ENCODE measurements around the gene CNTN4.

CNTN4 gene

GRCh38 chr3:3005146-3005744, 906.6 kb downstream of the CNTN4 start:
- DNase-seq, result no peak

- DNase-seq, result no peak
Measured at GRCh38 chr3:3013317-3014052, 914.8 kb downstream of the CNTN4 start.

- DNase-seq, result no peak
Measured at GRCh38 chr3:3015185-3016089, 916.8 kb downstream of the CNTN4 start.

- DNase-seq, result no peak
Measured at GRCh38 chr3:3016226-3016625, 917.6 kb downstream of the CNTN4 start.

- no peak for DNase-seq
Measured at GRCh38 chr3:3020209-3020608, 921.5 kb downstream of the CNTN4 start.

- no peak for DNase-seq
Measured at GRCh38 chr3:3023111-3023745, 924.6 kb downstream of the CNTN4 start.

GRCh38 chr3:3027976-3028567, 929.4 kb downstream of the CNTN4 start:
- no peak for DNase-seq

- DNase-seq, result no peak
Measured at GRCh38 chr3:3031326-3031725, 932.7 kb downstream of the CNTN4 start.

GRCh38 chr3:3037156-3037555, 938.5 kb downstream of the CNTN4 start:
- no peak for DNase-seq

- no peak for DNase-seq
Measured at GRCh38 chr3:3038201-3038991, 939.7 kb downstream of the CNTN4 start.

GRCh38 chr3:3053974-3054373, 955.3 kb downstream of the CNTN4 start:
- no peak for DNase-seq

- DNase-seq, result no peak
Measured at GRCh38 chr3:3059645-3060044, 961.0 kb downstream of the CNTN4 start.

GRCh38 chr3:3064297-3064696, 965.6 kb downstream of the CNTN4 start:
- no peak for DNase-seq

GRCh38 chr3:3065876-3066275, 967.2 kb downstream of the CNTN4 start:
- DNase-seq, result no peak

- DNase-seq, result no peak
Measured at GRCh38 chr3:3066378-3066777, 967.7 kb downstream of the CNTN4 start.

- DNase-seq, result no peak
Measured at GRCh38 chr3:3066910-3067309, 968.2 kb downstream of the CNTN4 start.

GRCh38 chr3:3068358-3068881, 969.8 kb downstream of the CNTN4 start:
- DNase-seq, result no peak

GRCh38 chr3:3069723-3070122, 971.1 kb downstream of the CNTN4 start:
- no peak for DNase-seq

GRCh38 chr3:3071136-3071535, 972.5 kb downstream of the CNTN4 start:
- DNase-seq, result no peak

- no peak for DNase-seq
Measured at GRCh38 chr3:3074551-3075257, 976.0 kb downstream of the CNTN4 start.

- DNase-seq, result no peak
Measured at GRCh38 chr3:3080309-3080708, 981.6 kb downstream of the CNTN4 start.
